ENCODE results near the gene OLAH. TPM values are rescaled to one million over a fixed set of nuclear protein-coding genes. Genes with fewer than 3 reads are reported as not detected.

The OLAH gene
- polyA plus RNA-seq, 3 donors, result 0.50 to 0.83 (median 0.80) TPM

GRCh38 chr10:15122477-15123030 is 78.8 kb downstream of the OLAH start:
- no peak for DNase-seq (ENCODE audit: low read depth in 3 of 3, low spot score in 2 of 3)

Other genes starting within 250 kb of the OLAH start
- gene CDNF, start 205.9 kb upstream of the OLAH start, polyA plus RNA-seq (ENCODE audit: insufficient read length in 3 of 3), result 1 to 10 TPM; 2.6 to 2.8 (median 2.7) TPM
- gene HSPA14, start 205.6 kb upstream of the OLAH start, polyA plus RNA-seq (ENCODE audit: insufficient read length in 3 of 3), result 10 to 100 TPM; 19.4 to 22.2 (median 20.2) TPM
- gene MSANTD7, start 205.6 kb upstream of the OLAH start, polyA plus RNA-seq (ENCODE audit: insufficient read length in 3 of 3), result 10 to 100 TPM; 16.0 to 16.9 (median 16.2) TPM
- gene SUV39H2, start 165.1 kb upstream of the OLAH start, polyA plus RNA-seq (ENCODE audit: insufficient read length in 3 of 3), result 10 to 100 TPM; 21.0 to 23.1 (median 22.9) TPM
- gene DCLRE1C, start 89.8 kb upstream of the OLAH start, polyA plus RNA-seq (ENCODE audit: insufficient read length in 3 of 3), result 10 to 100 TPM; 13.5 to 14.6 (median 14.3) TPM
- 1 to 10 TPM; 1.1 to 1.4 (median 1.3) TPM for gene MEIG1, start 84.6 kb upstream of the OLAH start, polyA plus RNA-seq (ENCODE audit: insufficient read length in 3 of 3)
- gene ACBD7, start 44.8 kb downstream of the OLAH start, polyA plus RNA-seq (ENCODE audit: insufficient read length in 3 of 3), result 1 to 10 TPM; 5.8 to 7.4 (median 7.1) TPM
- gene RPP38, start 53.4 kb downstream of the OLAH start, polyA plus RNA-seq (ENCODE audit: insufficient read length in 3 of 3), result 10 to 100 TPM; 28.8 to 30.3 (median 30.1) TPM
- 10 to 100 TPM; 32.2 to 34.7 (median 33.7) TPM for gene NMT2, start 124.8 kb downstream of the OLAH start, polyA plus RNA-seq (ENCODE audit: insufficient read length in 3 of 3)